GM23248 (cell line): Measurements from ENCODE around the gene ORM2.
"Not testable (repeated sequence)": the region's sequence is repeated elsewhere in the genome, so short reads cannot be mapped to it uniquely, and the experiment has no call there.

Source experiments
- EZH2 ChIP-seq: fragments of 200-600 bp; sonication (generic); IDR thresholded peaks from 2 replicates; pipeline ENCODE4 v1.6.1; 2018; ENCODE audit warnings: antibody characterized with exemption, mild to moderate bottlenecking; ENCODE audit not compliant: insufficient read depth, poor library complexity, severe bottlenecking
- EZH2phosphoT487 ChIP-seq: fragments of 200-600 bp; sonication (generic); IDR thresholded peaks from 2 replicates; pipeline ENCODE4 v1.6.1; 2018; ENCODE audit warnings: antibody characterized with exemption, moderate library complexity, mild to moderate bottlenecking, low read depth; ENCODE audit not compliant: insufficient read depth

DNA sequence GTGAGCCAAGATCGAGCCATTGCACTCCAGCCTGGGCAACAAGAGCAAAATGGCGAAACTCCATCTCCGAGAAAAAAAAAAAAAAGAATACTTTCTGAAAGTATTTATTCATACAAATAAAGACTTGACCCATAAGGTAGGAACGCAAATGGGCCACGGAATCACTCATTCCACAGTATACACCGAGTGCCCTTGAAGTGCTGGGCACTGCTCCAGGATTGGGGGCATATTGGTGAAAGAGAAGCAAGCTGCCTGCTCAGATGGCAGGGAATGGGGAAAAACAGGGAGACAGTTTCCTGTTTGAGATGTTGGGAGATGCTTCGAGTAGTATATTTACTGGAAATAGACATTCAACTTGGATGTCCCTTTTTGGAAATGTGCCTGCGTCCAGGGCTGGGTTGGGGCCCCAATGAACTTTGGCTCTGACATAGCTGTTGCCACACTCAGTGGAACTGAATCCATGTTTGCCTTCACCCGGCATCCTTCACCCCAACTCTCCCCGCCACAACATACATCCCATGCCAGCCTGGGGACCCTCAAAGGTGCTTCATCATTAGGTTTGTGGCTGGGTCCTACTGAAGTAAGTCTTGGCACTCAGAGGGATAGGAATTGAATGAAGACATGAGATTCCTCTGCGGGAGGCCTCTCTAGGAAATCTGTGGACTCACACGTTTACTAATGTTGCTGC is 588 bp upstream of the ORM2 start:
- TF ChIP-seq EZH2, EZH2phosphoT487: not testable (repeated sequence)
